Left ventricle myocardium inferior (tissue), 1 donor: ENCODE measurements around the gene RGS7. TPM values are rescaled to one million over a fixed set of nuclear protein-coding genes. Genes with fewer than 3 reads are reported as not detected.
"Not testable (repeated sequence)": the region's sequence is repeated elsewhere in the genome, so short reads cannot be mapped to it uniquely, and the experiment has no call there.

ENCODE experiments used
- DNase-seq: peaks from one replicate; pipeline ENCODE4 v3.0.0-alpha.2; 2020
- H3K27ac ChIP-seq: fragments of 200-600 bp; replicated peaks from 2 replicates; pipeline ENCODE4 v1.8.0; 2021
- H3K27me3 ChIP-seq: fragments of 200-600 bp; 2 replicates; pipeline ENCODE4 v1.8.0; 2021; ENCODE audit warnings: low read depth
- H3K36me3 ChIP-seq: fragments of 200-600 bp; 2 replicates; pipeline ENCODE4 v1.8.0; 2021
- H3K4me1 ChIP-seq: fragments of 200-600 bp; 2 replicates; pipeline ENCODE4 v1.8.0; 2021
- H3K4me3 ChIP-seq: fragments of 200-600 bp; 2 replicates; pipeline ENCODE4 v1.8.0; 2021; ENCODE audit warnings: mild to moderate bottlenecking, moderate library complexity
- H3K9me3 ChIP-seq: fragments of 200-600 bp; replicated peaks from 2 replicates; pipeline ENCODE4 v1.8.0; 2021
- CTCF ChIP-seq: fragments of 200-600 bp; IDR thresholded peaks from 2 replicates; pipeline ENCODE4 v1.8.0; 2021; ENCODE audit warnings: antibody characterized with exemption, mild to moderate bottlenecking, borderline replicate concordance
- intact Hi-C: fragments of 100-400 bp; cut with micrococcal nuclease; formaldehyde crosslinking; loops from one replicate; pipeline ENCODE4 v1.11.0; 2022
- total RNA-seq: library from RNA; stranded (reverse); fragmentation: NEBNext Ultra II Directional; extraction: Animal tissue kit (Norgen Biotek cat#: 25700); gene quantifications from one replicate; pipeline ENCODE4 v1.2.1, GENCODE V29; 2021
- donor health status: DM: no; HTN: yes; CAD: no; lungs with severe emphysema.

The RGS7 gene
- total RNA-seq, 1 donor from 2014 or later, result not detected

GRCh38 chr1:241308011-241308410, 49.0 kb downstream of the RGS7 start:
- Histone ChIP-seq H3K36me3 (no peaks in the 10 kb centered on the region), H3K27ac (no peak overlapping the region), H3K27me3 (no peaks in the 10 kb centered on the region), H3K4me3 (no peak overlapping the region), H3K9me3 (peaks cover 28% of the 10 kb centered on the region), H3K4me1 (no peaks in the 10 kb centered on the region)
- DNase-seq, result no peak
- intact Hi-C loops, result no loop called here
- no peak for TF ChIP-seq CTCF

- Histone ChIP-seq H3K4me1 (no peaks in the 10 kb centered on the region), H3K27ac (no peak overlapping the region), H3K9me3 (peaks cover 31% of the 10 kb centered on the region), H3K4me3 (no peak overlapping the region), H3K27me3 (no peaks in the 10 kb centered on the region), H3K36me3 (no peaks in the 10 kb centered on the region)
- no peak for TF ChIP-seq CTCF
- DNase-seq, result no peak
- intact Hi-C loops, result no loop called here
Measured at GRCh38 chr1:241306125-241306790, 50.7 kb downstream of the RGS7 start.

- H3K27ac ChIP-seq, H3K36me3 ChIP-seq, DNase-seq, intact Hi-C loops, H3K4me1 ChIP-seq, H3K27me3 ChIP-seq, H3K4me3 ChIP-seq: not testable (repeated sequence)
- peaks cover 33% of the 10 kb centered on the region for H3K9me3 ChIP-seq
Measured at GRCh38 chr1:241302024-241302423, 55.0 kb downstream of the RGS7 start.

- Histone ChIP-seq H3K27me3 (no peaks in the 10 kb centered on the region), H3K36me3 (no peaks in the 10 kb centered on the region), H3K9me3 (peaks cover 19% of the 10 kb centered on the region), H3K4me3 (no peak overlapping the region), H3K27ac (no peak overlapping the region), H3K4me1 (no peaks in the 10 kb centered on the region)
- DNase-seq, result no peak
- TF ChIP-seq CTCF, result no peak
- intact Hi-C loops, result no loop called here
Measured at GRCh38 chr1:241299347-241299746, 57.7 kb downstream of the RGS7 start.

GRCh38 chr1:241292973-241293372, 64.0 kb downstream of the RGS7 start:
- DNase-seq, result no peak
- intact Hi-C loops, result no loop called here
- no peak overlapping the region for H3K27ac ChIP-seq
- no peaks in the 10 kb centered on the region for H3K4me1 ChIP-seq
- H3K27me3 ChIP-seq, result no peaks in the 10 kb centered on the region
- H3K9me3 ChIP-seq, result no peaks in the 10 kb centered on the region
- TF ChIP-seq CTCF, result no peak
- no peaks in the 10 kb centered on the region for H3K36me3 ChIP-seq
- H3K4me3 ChIP-seq, result no peak overlapping the region

- intact Hi-C loops, H3K9me3 ChIP-seq, H3K4me3 ChIP-seq, H3K27me3 ChIP-seq, H3K4me1 ChIP-seq, DNase-seq, H3K36me3 ChIP-seq, H3K27ac ChIP-seq: not testable (repeated sequence)
Measured at GRCh38 chr1:241291548-241291947, 65.5 kb downstream of the RGS7 start.
